Measurements from ENCODE around the gene UPK3A. TPM values are rescaled to one million over a fixed set of nuclear protein-coding genes. Genes with fewer than 3 reads are reported as not detected.

UPK3A gene
- total RNA-seq, result 100 to 1,000 TPM in 1 of 2 donors, 10 to 100 TPM in 1; 12.6 to 103 TPM

DNA sequence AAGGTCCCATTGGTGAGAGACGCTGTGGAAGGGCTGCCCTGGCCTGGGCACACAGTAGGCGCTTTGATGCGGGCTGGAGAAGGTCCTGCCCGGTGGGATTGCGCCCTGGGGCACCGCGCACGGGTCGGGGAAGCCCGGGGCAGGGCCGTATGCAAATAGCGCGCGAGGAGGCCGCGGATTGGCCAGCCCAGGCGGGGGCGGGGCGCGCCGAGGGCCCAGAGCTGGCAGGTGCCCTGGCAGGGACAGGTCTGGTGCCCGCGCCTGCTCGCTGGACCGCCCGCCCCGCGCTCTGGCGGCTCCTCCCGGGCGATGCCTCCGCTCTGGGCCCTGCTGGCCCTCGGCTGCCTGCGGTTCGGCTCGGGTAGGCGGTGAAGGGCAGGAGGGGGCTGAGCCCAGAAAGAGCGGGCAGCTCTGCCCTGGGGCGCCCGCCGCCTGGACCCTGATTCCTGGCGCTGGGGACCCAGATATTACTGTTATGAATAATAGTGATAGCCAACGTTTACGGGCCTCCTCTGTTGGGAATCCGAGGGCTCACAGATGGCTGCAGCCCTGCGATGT, at the start of gene UPK3A:
UPK3A (plus strand) TSS at position 245 of the 558 bp plus-strand sequence; CDS start at position 310, 65 bp downstream.
- Histone ChIP-seq H3K4me3 (peak within 1 kb of the TSS; percentile 20 to 43), H3K9me3 (no peaks in the 10 kb centered on the region), H3K4me1 (replicated peaks) (peaks cover 9% of the 10 kb centered on the region), H3K27ac (peak within 1 kb of the TSS; percentile 81 to 84), H3K27me3 (replicated peaks; ENCODE audit: insufficient read depth) (no peaks in the 10 kb centered on the region), H3K36me3 (no peaks in the 10 kb centered on the region)
- peak; percentile 40 for TF ChIP-seq POLR2AphosphoS5 (IDR thresholded peaks at IDR 0.05)
- TF ChIP-seq, protein P1, sequence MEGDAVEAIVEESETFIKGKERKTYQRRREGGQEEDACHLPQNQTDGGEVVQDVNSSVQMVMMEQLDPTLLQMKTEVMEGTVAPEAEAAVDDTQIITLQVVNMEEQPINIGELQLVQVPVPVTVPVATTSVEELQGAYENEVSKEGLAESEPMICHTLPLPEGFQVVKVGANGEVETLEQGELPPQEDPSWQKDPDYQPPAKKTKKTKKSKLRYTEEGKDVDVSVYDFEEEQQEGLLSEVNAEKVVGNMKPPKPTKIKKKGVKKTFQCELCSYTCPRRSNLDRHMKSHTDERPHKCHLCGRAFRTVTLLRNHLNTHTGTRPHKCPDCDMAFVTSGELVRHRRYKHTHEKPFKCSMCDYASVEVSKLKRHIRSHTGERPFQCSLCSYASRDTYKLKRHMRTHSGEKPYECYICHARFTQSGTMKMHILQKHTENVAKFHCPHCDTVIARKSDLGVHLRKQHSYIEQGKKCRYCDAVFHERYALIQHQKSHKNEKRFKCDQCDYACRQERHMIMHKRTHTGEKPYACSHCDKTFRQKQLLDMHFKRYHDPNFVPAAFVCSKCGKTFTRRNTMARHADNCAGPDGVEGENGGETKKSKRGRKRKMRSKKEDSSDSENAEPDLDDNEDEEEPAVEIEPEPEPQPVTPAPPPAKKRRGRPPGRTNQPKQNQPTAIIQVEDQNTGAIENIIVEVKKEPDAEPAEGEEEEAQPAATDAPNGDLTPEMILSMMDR (IDR thresholded peaks at IDR 0.05), result peak in 2 of 4 experiments; percentile 41 to 43
- TF ChIP-seq POLR2A (IDR thresholded peaks at IDR 0.05), result peak; percentile 97
- 5% methylated on average over 44 of the region's 46 CpGs for WGBS
- intact Hi-C loops (cut with DNase I), result no loop called here
- peak; percentile 81 for DNase-seq (ENCODE audit: low spot score)

DNA sequence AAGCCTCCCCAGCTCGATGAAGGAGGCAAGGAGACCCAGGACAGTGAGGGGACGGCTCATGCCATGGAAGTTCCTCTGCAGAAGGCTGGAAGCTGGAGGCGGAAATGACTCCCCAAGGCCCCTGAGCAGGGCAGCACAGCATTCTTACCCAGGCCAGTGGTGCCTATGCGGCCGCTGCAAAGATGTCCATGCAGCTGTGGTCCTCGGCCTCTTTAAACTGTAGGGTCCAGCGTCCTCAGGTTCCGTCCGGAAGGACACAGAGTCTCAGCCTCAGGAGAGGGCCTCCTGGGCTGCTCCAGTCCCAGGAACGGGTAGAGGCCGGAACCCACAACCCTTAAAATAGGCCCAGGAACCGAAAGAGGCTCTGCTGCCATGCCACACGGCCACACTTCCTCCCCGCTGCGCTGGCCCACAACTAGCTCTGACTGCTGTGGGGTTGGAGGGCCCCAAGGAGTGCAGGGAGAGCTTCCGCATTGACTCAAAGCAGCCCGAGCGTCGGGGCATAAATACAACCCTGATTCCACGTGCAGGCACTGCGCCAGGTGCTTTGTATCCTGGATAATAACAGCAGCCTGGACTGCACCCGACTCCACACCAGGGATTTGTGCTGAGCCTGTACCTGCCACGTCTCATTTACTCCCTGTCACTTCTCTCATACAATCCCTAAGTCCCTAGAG, 49.5 kb upstream of the UPK3A start:
- intact Hi-C loops (cut with DNase I), result no loop called here
- TF ChIP-seq, protein P1 (IDR thresholded peaks at IDR 0.05), result no peak
- TF ChIP-seq POLR2AphosphoS5 (IDR thresholded peaks at IDR 0.05) (no peak), POLR2A (IDR thresholded peaks at IDR 0.05) (no peak)
- 68% methylated on average over 23 of the region's 23 CpGs for WGBS

DNA sequence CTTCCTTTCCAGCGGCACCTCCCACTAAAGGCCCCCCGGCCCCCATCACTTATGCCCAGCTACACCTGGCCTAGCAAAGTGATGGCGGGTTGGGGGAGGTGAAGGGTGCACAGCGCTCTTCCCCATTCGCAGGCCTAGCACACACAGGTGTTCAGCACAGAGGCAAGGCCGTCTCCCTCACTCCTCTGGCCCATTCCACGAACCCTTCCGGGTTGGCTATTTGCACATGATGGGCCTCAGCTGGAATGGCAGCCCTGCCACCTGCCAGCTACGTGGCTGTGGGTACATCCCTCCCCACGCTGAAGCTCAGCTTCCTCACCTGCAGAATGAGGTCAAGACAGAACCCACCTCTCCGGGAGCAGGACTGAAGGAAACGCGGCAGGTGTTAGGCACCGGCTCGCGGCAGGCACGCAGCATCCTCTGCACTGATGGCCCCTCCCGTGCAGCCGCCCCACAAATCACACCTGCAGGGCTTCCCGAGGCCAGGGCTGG, 48.9 kb upstream of the UPK3A start:
- Histone ChIP-seq H3K4me1 (replicated peaks) (peaks cover 6% of the 10 kb centered on the region), H3K27me3 (replicated peaks; ENCODE audit: insufficient read depth) (no peaks in the 10 kb centered on the region), H3K4me3 (no peak overlapping the region), H3K36me3 (no peaks in the 10 kb centered on the region), H3K9me3 (no peaks in the 10 kb centered on the region), H3K27ac (no peak overlapping the region)
- TF ChIP-seq, protein P1 (IDR thresholded peaks at IDR 0.05), result no peak
- TF ChIP-seq POLR2A (IDR thresholded peaks at IDR 0.05), result no peak
- no peak for TF ChIP-seq POLR2AphosphoS5 (IDR thresholded peaks at IDR 0.05)
- DNase-seq (ENCODE audit: low spot score), result no peak
- intact Hi-C loops (cut with DNase I), result no loop called here
- WGBS, result 85% methylated on average over 17 of the region's 20 CpGs

More for the DNA sequence above, 49.5 kb upstream of the UPK3A start:
- Histone ChIP-seq H3K4me1 (replicated peaks) (peaks cover 6% of the 10 kb centered on the region), H3K27ac (no peak overlapping the region), H3K36me3 (no peaks in the 10 kb centered on the region), H3K9me3 (no peaks in the 10 kb centered on the region), H3K27me3 (replicated peaks; ENCODE audit: insufficient read depth) (no peaks in the 10 kb centered on the region), H3K4me3 (no peak overlapping the region)
- DNase-seq (ENCODE audit: low spot score), result no peak

DNA sequence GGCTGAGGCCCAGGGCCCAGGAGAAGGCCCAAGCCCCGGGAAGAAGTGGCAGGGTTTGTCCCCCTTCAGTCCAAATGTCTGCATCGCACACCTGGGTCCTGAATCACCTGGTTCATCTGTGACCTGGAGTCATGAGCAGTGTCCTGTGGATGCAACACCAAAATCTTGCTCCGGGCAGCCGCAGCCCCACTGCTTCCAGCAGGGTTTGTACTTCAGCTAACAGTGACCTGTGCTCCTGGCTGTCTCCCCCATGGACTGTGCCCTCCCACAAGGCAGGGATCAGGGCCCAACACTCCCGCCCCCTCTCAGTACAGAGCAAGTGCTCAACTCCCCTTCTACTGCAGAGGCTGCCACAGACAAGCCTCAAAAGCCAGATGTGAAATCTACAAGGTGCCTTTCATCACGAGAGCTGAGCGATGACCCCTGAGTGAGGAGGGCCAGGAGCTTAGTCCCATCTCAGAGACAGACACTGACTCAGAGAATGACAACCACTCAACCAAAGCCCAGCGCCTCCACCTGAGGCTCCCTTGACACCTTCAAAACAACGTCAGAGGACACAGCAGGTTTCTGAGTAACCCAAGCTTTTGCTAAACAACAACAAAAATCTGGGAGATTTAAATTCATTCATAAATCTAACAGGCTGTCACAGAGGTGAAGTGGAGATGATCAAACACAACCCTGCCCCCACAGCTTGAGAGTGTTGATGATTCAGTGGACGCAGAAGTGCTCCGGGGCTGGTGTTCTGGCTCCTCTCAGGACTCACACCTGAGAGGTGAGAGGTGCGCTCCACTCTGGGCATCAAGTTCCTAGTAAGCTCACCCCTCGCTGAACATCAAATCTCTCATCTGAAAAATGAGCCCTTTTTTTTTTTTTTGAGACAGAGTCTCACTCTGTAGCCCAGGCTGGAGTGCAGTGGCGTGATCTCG, 47.4 kb upstream of the UPK3A start:
- Histone ChIP-seq H3K27ac (no peak overlapping the region), H3K4me3 (no peak overlapping the region), H3K36me3 (no peaks in the 10 kb centered on the region), H3K9me3 (no peaks in the 10 kb centered on the region), H3K27me3 (replicated peaks; ENCODE audit: insufficient read depth) (no peaks in the 10 kb centered on the region), H3K4me1 (replicated peaks) (peaks cover 6% of the 10 kb centered on the region)
- no peak for TF ChIP-seq POLR2A (IDR thresholded peaks at IDR 0.05)
- intact Hi-C loops (cut with DNase I), result no loop called here
- no peak for DNase-seq (ENCODE audit: low spot score)
- 87% methylated on average over 15 of the region's 15 CpGs for WGBS
